Measurements from ENCODE around the gene RREB1.
"Not testable (repeated sequence)": the region's sequence is repeated elsewhere in the genome, so short reads cannot be mapped to it uniquely, and the experiment has no call there.

The RREB1 gene

DNA sequence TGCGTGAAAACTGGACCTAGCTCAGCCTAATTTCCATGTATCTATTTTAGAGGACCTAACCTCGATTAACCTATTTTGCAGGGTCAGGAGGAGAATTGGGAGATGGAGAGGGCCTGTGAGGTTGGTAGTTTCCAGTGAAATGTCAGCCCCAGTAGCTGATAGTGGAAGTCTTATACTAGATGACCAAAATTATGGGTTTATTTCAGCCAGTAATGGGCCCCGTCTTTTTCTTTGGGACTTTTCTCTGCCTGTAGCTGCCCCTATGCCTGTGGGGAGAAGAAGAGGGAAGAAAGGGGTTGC, 37.8 kb downstream of the RREB1 start:
- DNase-seq = no peak

DNA sequence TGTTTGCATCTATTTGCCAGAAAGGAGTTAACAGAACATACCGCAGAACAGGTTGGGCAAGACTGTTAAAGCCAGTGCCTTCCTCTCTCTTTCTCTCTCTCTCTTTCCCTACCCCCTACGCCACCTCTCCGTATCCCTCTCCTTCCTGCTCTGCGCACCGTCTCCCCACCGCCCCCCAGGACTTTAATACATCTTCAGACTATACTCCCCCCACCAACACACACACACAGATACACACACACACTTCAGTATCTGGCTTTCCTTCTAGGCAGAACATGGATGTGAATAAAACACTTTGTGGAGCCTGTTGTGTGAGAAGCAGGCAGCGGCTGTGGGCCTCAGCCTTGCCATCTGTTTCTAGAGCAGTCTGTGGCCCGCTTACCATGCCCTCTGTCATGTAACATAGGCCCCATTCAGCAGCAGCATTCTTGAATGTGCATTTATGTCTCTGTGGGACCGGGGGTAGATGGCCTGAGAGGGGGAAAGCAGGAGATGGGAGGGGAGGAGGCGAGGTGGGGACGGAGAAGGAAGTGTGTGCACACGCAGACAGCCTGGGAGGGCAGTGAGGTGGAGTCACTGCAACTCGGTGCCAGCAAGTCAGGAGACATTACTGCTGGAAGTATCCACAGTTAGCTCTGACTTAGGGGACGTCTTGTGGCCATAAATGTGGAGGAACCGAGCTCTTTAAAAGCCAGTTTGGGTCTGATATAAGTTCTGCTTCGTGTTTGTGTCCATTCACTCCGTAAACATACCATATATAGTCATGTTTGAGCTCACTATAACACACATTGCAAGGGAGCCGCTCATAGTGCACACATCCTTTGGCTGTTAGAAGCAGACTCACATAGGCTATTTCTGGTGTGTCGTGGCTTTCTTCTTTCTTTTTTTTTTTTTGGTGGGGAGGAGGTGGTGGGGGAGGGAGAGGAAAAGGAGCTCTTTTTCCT, 38.4 kb downstream of the RREB1 start:
- peak; percentile 49 for DNase-seq

DNA sequence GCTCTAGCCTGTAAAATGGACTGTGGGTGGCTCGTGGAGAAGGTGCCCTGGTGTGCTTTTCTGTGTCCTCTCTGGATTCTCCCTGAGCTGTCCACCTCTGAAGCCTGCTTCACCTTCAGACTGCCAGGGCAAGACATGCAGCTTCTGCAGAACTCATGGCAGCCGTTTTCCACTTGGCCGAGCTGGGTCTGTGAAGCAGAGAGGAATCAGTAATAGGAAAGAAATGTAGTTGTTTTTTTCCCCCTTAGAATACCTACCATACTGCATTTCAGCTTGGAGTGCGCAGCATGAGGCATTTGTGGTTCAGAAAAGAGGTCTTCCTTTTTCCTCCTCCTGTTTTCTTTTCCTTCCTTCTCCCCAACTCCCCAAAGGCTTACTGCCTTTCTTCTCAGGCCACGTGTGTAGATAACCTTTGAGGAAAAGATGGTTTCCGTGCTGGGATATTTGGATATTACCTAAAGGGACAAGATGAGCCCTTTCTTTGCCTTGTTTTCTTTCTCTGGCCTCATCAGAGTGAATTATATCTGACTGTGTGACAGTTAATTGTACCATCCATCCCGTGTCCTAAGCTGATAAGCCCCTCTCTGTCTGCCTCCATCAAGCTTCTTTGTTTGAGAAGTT, 39.4 kb downstream of the RREB1 start:
- no peak for DNase-seq

DNA sequence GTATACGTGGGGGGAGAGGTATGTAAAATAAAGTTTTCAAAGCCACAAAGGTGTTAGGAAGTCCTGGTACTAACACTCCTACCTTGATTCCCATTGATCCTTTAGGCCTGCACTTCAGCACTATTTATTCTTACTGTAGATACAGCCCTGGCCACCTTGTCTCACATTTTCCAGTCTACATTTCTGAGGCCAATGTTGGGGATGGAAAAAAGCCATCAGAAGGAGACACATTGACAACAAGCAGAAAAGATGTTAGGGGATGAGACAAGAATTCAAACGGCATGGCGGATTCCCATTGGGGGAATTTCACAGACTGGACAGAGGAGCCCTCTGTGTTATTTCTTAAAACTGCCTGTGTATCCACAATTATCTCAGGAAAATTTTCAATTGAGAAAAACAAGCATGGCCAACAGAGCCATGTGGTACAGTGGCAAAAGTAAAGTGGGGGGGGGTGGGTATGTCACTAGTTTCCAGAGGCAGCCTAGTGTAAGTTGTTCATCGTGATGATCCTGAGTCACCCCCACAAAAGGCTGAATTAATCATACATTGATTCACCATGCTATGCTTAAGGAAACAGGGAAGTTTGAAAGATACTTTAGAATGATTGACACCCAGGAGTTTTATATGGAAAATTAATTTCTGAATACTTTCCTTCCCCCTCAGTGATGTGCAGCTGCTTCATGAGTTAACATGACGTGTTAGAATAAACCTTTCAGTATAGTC, 40.5 kb downstream of the RREB1 start:
- DNase-seq = no peak

DNA sequence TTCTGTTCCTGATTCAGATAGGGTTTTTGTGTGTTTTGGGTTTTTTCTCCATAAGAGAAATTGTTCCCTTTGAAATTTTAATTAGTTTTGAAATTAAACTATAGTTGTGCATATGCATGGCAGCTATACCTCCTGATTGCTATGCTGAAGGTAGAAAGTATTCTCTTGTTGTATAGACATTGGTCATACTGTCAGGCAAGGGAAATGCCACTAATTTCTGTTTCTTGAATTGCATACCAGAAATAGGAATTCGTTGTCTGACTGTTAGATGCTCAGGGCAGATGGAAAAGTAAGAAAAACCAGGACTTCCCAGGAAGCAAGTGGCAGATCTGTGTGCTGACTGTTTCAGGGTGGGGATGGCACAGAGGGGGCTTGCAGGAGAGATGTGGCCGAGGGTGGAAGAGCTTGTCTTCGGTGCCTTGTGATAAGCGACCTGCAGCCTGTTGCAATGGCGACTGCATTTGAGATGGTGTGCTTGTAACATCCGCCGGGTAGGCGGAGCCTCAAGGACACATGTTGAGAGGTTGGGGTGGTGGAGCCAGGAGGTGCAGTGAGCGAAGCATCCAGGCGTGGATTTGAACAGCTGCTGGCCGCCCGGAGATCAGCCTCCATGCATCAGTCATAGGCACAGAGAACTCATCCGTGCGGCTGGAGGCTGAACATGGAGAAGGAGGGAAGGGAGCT, 42.8 kb downstream of the RREB1 start:
- DNase-seq = no peak

DNA sequence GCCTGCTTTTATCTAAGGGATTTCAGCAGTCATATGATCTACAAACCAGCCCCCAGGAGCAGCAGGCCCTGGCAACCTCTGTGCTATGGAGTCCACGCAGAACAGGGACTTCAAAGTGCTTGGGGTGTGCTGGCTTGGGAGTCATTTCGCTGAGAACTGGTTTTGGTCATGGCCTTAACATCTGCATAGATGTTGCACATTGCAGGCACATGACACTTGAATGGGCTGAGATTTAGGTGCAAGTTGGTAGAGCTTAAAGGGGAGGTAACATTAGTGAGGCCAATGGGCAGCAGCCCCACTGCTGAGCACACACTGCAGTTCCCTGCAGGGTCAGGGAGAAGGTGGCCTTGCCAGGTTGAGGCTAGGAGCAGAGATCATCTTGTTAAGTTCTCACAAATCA, 43.6 kb downstream of the RREB1 start:
- DNase-seq = no peak

DNA sequence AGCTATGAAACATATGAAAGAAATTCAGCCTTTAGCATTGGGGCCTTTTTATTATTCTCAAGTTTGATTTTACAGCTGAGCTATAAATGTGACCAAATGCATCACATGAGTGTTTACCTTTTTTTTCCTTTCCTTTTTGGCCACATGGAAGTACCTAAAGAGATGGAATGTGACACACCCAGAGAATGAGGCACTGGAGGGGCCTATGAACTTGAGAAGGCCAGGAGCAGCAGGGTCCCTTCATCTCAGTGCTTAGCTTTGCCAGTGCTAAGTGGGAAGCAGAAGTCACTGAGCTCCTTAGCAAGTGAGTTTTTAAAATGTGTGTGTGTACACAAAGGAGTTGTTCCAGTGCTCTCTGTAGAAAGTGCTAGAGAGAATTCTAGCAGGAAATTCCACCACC, 44.7 kb downstream of the RREB1 start:
- DNase-seq = no peak

DNA sequence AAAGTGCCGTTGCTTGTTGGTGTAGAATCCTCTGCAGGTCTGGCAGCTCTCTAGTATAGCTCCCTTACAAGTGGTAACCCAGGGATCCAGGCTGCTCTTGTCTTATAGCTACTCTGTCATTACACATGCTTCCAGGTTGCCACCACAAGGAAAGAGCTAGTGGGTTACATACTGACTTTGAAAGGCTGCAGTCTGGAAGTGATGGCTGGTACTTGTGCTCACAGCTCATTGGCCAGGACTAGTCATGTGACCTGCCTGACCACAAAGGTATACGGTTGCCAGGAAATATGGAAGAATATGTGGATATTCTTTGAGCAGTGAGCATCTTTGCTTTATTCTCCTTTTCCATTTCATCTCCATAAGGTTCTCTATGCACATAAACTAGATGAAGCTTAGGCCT, 46.0 kb downstream of the RREB1 start:
- no peak for DNase-seq

DNA sequence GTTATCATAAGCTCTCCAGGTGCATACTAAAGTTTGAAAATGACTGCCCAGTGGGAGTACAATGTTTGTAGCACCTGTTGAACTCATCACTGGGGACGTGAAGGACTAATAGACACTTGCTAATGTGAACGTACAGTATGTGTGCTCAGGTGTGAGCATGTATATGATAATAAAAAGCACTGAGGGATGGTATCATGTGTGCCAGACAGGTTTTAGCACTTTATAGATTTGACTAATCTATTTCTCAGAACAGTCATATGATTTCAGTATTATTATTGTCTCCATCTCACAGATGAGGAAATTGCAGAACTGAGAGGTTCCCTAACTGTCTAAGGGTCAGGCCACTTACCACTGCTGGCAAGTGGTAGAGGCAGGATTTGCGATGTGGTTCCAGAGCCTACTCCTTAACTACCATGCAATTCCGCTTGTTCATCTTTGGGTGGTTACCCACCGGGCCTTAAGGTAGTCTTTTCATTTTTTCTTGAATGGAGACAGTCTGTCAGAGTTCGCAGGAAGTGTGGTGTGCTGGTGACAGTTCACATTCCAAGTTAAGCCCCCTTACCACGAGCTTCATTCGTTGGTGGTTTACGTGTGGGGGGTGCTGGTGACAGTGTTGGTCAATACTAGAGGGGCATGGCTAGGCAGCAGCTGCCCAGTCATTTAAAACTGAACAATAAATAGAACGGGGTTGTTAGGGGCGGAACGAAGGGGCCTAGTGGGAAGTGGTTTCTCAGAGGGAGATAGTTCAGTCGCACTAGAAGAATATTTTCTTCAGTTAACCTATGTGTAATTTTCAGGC, 46.8 kb downstream of the RREB1 start:
- DNase-seq = no peak

DNA sequence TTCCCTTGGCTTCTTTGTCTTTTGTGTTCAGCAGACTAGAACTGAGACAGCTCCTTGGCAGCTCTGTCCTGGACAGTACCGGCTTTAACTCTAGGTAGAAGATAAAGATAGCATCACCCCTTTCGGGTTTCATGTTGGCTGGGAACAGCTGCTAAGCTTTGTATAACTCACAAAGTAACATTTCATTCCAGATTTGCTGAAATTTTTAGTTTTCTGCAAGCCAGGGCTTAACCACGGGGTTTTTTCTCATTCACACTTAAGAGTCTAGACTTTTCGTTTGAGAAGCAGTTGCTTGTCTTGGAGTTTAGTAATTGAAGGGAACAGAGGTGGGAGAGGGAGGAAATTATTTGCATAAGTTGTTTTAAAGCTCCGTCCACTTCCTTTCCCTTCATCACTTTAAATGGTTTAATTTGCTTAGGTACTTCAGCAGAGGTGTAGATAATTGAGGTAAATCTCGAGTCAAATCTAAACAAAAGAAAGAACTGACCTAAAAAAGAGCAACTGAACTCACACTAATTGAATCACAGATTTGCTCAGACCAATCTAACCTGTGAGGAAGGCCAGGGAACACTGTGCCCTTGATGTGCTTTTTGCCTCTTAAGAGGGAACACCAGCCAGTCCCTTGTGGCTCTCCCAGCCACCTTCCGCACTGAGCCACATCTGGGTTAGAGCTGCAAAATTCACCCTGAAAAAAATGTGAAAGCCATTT, 48.3 kb downstream of the RREB1 start:
- no peak for DNase-seq

DNA sequence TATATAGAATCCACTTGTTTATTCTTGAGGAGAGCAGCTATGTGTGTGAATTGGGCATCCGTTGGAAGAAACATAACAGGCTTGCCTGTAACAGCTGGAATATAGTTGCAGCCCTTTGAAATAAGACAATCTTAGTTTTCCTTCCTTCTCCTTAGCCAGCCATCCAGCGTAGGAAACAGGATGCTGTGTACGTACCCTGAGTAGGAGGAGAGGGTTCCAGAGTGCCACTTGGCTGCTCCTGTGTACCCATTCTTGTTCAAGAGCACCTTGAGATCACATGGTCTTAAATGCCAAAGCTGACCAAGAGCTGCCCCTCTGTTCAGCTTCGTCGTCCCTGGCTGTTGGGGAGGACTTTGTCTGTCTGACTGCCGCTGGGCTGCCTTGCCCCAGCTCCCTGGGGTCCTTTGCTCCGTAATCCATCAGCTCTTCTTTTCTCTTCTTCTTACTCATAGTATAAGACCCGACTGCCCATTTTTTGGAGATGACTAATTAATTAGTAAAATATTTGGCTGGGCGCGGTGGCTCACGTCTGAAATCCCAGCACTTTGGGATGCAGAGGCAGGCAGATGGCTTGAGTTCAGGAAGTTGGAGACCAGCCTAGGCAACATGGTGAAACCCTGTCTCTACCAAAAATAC, 49.0 kb downstream of the RREB1 start:
- DNase-seq = no peak

DNA sequence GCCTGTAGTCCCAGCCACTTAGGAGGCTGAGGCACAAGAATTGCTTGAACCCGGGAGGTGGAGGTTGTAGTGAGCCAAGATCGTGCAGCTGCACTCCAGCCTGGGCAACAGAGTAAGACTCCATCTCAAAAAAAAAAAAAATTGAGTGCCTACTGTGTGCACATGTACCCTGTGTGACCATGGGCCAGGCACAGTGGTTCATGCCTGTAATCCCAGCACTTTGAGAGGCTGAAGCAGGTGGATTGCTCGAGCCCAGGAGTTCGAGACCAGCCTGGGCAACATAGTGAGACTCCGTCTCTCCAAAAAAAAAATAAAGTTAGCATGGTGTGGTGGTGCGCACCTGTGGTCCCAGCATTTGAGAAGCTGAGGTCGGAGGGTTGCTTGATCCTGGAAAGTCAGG, 49.5 kb downstream of the RREB1 start:
- not testable (repeated sequence) for DNase-seq

DNA sequence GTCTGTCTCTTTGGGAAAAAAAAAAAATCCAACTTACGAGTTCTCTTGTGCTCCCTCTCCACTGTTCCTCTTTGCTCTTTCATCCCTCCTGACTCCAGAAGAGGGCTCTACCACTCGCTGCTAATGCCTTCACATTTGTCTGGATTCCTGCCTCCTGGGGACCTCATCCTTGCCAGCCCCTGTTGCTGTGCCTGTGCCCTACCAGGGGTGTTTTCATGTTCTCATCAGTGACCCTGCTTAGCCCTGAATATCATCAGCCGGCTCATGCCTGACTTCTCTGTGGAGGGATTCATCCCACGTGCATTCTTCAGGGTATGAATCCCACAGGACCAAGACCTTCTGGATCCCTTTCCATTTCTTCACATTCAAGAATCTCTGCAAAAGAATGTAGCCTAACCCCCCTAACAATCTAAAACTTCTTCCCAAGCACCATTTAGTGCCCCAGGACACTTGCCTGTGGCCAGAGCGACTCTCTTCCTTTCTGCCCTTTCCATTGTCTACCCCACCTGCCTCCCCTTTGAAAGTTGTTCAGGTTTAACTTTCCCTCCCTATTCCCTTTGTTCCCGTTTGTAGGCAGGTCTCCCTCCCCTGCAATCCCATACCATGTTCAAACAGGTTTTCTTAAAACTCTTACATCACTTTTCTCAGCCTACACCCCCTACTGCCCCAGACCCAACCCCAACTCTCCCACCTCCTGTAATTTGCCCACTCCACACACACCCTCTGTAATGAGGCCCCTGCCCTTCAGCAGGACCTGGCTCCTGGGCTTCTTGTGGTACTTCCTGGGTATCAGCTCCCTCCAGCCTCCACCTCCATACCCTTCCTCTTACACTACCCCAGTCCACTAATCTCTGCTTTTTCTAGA, 50.2 kb downstream of the RREB1 start:
- DNase-seq = no peak

DNA sequence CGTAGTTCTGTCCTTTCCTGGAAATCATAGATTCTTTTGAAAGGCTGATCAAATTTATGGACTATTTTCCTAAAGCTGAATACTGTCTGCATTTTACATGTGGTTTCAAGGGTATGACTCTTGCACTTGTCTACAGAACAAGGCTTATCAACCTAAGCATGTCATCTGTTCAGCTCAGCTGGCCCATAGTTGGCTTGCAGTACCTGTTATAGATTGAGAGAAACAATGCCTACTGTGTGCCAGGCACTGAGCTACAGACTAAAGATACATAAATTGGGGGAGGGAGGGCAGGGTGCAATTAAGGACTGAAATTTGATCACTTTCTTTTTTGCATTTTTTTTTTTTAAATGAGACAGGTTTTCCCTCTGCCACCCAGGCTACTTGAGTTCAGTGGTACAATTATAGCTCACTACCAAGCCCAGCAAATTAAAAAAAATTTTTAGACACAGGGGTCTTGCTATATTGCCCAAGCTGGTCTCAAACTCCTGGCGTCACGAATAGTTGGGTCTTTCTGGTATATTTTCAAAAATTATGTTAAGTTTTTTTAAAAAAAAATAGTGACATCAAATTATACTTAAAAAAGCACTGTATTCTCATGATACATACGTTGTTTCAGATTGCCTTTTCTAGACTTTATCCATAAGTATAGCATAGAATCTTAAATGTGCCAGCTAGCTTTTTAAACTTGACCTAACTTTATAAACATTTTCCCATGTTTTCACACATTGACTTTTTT, 52.2 kb downstream of the RREB1 start:
- no peak for DNase-seq

DNA sequence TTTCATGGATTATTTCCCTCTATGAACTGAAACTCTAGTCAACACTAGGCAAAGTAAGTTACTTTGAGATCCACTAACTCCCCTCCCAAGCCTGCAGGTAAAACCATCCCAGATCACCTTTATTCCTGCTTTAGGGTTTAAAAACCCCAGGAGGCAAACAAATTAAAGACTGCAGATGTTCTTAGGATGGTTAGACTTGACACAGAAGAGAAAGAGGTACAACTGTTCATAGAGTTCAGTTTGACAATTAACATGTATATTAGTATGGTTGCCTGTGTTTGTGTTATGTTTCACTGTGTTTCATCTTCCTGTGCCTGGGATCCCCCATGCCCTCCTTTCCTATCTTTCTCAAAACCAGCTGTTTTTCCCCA, 53.5 kb downstream of the RREB1 start:
- no peak for DNase-seq

DNA sequence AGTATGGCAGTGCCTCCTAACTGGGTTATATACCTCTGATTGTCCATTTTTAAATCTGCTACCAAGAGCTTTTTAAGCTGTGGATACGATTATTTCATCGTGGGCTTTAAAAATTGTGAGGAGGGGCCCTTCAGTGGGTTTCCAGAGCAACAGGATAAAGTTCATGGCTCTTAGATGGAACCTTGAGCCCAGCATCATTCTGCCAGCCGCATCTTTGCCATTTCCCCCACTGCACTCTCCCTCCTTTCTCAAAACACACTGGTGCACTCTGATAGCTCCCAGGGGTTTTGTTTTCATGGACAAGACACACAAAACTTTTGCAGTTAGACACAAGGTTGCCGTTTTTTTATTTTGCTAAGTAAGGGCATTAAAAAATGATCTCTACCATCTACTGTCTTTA, 54.1 kb downstream of the RREB1 start:
- no peak for DNase-seq

DNA sequence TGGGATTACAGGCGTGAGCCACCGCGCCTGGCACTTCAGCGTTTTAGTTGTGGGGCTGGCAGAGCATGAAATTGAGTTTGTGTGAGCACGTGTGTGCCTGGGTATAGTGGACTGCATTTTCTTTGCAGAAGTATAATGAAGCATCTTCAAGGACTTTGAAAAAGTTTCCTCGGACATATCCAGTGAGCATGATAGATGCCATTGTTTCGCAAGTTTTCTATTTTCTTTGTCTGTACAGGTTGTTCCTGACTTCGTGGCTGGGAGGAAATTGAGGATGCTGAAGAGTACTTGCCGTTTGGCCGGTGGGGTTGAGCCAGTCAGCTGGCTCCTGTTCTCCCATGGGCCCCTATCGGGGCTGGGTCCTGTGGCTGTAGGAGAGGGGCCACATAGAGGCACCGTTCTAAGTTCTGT, 55.9 kb downstream of the RREB1 start:
- no peak for DNase-seq

DNA sequence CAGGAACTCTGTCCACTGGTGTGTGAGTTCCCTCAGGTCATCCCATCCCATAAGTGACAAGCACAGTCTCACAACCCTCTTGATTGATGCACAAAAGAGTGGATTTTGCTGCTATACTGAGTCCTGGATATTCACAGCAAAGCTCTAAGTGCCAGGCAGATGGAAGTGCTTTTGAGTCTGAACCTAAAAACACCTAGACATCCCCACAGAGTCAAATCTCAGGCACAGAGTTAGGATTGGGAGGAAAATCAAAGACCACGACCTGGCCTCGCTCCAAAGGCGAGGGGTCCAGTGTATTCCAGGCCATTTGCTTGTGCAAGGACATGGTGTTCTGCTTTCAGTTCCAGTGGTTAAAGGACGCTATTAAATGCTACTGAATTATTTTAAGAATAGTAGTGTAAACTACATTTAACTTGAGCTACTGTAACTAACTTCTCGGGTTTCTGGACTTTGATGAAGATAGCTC, 56.8 kb downstream of the RREB1 start:
- DNase-seq = no peak

Measured in CD4-positive, alpha-beta T cell treated with Interleukin-17A for 4 hours (primary cell).